Esophagus squamous epithelium (tissue), 4 donors: ENCODE results near the gene GLRA3.

ENCODE experiments used
- CTCF ChIP-seq, 6 experiments: fragments of 450-650 bp in 4 of 6; fragments of 200-600 bp in 2 of 6; sonication (generic) in 2 of 6; IDR thresholded peaks; one replicate each; pipeline ENCODE4 v1.5.1; 2016 to 2019; ENCODE audit warnings: antibody characterized with exemption in 6 of 6, mild to moderate bottlenecking in 4 of 6, moderate library complexity in 4 of 6
- POLR2A ChIP-seq, 4 donors: fragments of 450-650 bp; IDR thresholded peaks; one replicate each; pipeline ENCODE4 v1.6.1; 2017; ENCODE audit warnings: antibody characterized with exemption in 4 of 4, mild to moderate bottlenecking in 4 of 4, moderate library complexity in 3 of 4

- TF ChIP-seq CTCF (IDR thresholded peaks at IDR 0.05): no peak
- TF ChIP-seq POLR2A (IDR thresholded peaks at IDR 0.05): no peak
Measured at GRCh38 chr4:174658246-174658645, 170.8 kb downstream of the GLRA3 start.
